GM21528 (cell line): ENCODE measurements around the gene MBTPS2.
A peak's percentile ranks its signal among the peaks of the same experiment; 100 is the strongest.
"Not testable (repeated sequence)": the region's sequence is repeated elsewhere in the genome, so short reads cannot be mapped to it uniquely, and the experiment has no call there.

Experiments used
- ATAC-seq: cut with Tn5 transposase; IDR thresholded peaks from one replicate; pipeline ENCODE4 v1.9.1; 2021; ENCODE audit warnings: mild to moderate bottlenecking, moderate library complexity; ENCODE audit not compliant: unreplicated experiment, low FRiP score

The MBTPS2 gene

DNA sequence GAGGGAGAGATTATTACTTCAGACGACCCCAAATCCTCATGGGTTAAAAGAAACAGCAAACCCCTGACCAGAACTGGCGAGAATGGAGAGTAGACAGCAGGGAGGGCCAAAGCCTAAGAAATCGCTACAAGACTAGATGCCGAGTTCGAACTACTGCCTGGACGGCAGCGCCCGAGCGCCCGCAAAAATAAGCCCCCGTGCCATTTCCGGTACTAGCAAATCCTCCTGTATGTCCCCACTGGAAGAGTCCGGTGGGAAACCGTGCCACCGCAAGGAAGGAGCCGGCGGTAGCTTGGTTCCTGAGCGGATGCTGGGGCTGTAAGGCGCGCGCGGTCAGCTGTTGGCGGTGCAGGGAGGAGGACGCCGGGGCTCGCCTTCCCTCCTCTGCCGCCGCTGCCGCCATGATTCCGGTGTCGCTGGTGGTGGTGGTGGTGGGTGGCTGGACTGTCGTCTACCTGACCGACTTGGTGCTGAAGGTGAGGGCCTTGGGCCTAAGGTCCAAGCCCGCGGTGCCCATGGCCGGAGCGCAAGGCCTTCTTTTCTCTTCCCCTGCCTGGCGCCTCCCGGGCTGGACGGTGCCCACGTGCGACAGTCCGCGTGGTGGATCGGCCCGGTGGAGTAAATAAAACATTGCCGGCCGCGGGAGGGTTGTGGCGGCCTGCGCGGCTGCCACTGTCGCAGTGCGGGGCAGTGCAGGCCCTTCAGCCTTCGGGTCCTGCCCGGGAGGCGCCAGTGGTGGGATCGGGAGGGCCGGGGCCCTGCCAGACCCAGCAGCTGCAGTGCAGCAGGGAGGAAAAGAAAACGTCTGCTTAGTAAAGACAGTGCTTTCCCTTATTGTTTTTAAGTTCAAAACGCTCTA is at the start of gene MBTPS2:
Gene MBTPS2 (plus strand): TSS at position 284 of the 859 bp plus-strand sequence. CDS start 118 bp downstream, at position 402.
- peak; percentile 88 for ATAC-seq

DNA sequence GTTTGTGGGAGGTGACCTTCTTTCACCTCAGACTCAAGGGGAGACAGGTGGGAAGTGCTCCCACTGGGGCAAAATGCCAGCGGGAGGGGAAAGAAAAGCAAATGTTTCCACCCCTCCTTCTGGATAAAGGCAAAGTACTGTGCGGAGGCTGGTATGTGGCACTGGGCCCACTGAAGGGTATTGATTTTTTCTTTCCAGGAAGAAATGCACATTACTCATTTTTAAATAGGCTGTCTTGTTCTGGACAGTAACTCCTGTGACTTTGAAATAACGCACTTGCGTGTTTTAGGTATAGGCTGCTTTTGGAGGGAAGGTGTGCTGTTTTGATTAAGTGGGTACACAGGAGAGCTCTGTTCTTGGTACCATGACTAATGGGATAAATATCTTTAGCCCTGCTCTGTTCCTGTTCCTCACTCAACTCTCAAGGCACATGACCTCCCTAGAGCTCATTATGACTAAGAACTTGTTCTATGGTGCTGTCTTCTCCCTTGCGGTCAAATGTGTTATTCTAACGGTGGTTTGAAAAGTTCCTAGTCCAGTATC is 40.7 kb upstream of the MBTPS2 start:
- ATAC-seq: peak; percentile 60

DNA sequence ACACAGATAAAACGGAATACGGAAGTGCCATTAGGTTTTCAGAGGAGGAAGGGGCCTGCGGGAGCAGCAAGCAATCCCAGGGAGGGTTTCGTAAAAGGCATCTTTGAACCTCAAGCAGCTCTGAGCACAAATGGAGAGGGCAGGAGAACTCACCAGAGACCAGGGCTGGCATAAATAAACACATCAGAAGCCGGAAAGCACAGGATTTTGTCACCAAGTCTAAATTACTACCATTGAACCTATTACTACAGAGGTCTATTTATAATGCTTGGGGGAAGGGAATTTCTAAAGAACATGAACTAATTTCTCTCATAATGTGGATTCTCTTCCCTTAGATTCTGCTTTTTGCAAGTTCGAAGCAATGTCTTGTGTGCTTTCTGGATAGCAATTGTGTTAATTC is 39.6 kb upstream of the MBTPS2 start:
- ATAC-seq: no peak

GRCh38 chrX:21800344-21800770 is 39.1 kb upstream of the MBTPS2 start:
- ATAC-seq: no peak

DNA sequence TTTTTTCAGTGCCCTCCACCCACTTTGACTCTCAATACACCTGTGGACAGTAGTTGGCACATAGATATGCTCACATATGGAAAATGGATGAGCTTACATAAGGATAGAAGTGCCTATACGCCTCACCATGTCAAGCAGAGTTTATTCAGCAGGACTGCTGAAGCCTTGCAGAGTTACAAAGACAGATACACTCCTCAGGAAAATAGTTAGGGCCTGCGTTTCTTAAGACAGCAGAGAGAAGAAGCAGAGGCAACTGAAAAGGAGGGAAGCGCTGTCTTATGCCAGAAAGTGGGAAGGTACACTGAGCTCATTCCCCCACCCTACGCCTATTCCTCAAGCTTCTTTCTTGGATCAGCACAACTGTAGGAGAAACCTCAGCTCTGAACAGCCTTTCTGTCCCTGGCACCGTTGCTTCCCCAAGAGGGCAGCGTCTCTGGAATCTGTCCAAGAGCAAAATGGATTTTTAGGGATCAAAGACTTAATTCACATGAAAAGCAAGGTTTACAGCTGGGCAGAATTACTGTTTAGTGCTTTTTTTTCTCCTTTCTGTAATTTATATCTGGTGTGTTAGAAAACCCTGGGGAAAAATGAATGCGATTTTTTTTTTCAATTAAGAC is 37.3 kb upstream of the MBTPS2 start:
- ATAC-seq: no peak

GRCh38 chrX:21802839-21803238 is 36.6 kb upstream of the MBTPS2 start:
- no peak for ATAC-seq

GRCh38 chrX:21806691-21807090 is 32.7 kb upstream of the MBTPS2 start:
- ATAC-seq: no peak

DNA sequence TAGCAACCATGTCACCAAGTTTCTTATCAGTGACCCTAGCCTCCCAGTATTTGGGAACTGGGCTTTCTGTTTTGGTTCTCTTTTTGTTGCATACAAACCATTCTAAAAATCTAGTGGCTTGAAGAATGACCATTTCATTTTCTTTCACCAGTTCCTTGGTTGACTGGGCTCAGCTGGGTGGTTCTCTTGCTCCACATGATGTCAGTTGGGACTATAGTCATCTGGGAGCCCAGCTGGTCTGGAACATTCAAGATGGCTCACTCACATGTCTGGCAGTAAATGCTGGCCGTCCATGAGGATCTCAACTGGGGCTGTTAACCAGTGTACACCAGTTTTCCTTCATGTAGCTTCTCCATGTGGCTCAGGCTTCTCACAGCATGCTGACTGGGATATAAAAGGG is 27.6 kb upstream of the MBTPS2 start:
- no peak for ATAC-seq

DNA sequence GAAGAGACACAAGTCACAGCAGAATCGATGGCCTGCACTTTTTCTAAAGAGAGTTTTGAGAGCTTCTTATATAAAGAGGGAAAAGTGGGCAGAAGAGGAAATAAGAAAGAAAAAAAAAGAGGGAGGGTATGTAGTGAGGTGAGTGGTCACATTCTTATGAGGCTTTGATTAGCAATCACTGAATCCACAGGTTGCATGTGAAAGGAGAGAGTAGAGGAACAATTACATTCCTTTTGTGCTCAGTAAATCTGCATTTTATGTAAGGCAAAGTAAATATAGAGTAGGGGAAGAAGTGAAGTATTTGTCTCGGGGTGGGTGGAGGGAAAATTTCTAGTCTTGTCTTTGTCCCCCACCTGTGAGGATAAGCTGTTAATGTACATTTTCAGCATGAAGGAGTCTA is 26.8 kb upstream of the MBTPS2 start:
- no peak for ATAC-seq

- ATAC-seq: no peak
Measured at GRCh38 chrX:21813612-21814368, 25.6 kb upstream of the MBTPS2 start.

GRCh38 chrX:21816136-21816535 is 23.3 kb upstream of the MBTPS2 start:
- no peak for ATAC-seq

DNA sequence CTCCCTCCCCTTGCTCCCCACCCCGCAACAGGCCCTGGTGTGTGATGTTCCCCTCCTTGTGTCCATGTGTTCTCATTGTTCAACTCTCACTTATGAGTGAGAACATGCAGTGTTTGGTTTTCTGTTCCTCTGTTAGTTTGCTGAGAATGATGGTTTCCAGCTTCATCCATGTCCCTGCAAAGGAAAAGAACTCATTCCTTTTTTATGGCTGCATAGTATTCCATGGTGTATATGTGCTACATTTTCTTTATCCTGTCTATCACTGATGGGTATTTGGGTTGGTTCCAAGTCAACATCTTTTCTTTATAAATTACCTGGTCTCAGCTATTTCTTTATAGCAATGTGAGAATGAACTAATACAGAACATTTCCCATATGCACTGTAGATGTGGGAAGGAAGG is 19.2 kb upstream of the MBTPS2 start:
- ATAC-seq: not testable (repeated sequence)

DNA sequence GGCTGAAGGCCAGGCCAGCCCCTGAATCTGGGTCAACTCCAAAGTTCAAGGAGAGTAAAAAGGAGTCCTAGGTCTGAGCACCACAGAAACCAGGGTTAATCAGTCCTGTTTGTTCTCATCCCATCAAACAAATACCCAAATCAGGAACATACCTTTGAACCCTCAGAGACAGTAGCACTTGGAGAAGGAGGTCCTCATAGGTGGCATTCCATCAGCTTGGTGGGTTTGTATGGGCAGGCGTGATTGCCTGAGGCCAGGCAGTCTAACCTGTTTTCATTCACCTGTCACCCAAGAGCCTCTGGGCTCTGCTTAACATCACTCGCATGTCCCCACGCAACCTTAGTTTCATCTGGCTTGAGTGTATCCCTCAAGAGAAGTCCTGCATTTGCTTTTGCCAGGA is 17.5 kb upstream of the MBTPS2 start:
- no peak for ATAC-seq

DNA sequence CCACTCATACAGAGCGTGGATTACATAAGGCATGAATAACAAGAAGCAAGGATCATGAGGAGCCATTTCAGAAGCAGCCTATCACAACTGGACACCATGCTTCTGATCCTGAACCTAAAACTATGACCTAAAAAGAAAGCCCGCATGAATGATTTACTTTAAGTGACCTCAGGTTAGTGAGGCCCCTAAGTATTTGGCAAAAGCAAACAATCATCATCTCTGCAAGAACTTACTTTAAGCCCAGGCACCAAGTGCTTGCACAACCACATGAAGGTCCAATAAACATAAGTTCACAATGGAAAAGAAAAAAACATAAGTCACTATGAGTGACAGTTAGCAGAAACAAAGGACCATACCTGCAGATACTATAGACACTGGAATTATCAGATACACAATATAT is 7.9 kb upstream of the MBTPS2 start:
- no peak for ATAC-seq

- no peak for ATAC-seq
Measured at GRCh38 chrX:21837056-21837455, 2.4 kb upstream of the MBTPS2 start.

- peak; percentile 13 for ATAC-seq
Measured at GRCh38 chrX:21838937-21839333, 482 bp upstream of the MBTPS2 start.

DNA sequence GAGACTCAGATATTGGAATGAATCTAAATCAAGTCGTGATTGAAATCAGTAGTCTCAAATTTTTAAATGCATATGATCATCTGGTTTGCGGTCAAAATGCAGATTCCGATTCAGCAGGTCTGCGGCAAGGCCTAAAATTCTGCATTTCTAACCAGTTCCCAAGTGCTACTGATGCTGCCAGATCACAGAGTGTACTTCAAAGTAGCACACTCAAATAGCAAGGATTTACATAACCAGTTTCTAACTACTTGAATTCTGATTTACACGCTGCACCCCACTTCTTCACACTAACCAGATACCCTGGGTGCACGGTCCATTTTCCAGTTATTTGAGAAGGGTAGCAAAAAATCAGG is 752 bp downstream of the MBTPS2 start:
- ATAC-seq: no peak

- no peak for ATAC-seq
Measured at GRCh38 chrX:21843179-21843578, 3.8 kb downstream of the MBTPS2 start.

GRCh38 chrX:21845096-21845495 is 5.7 kb downstream of the MBTPS2 start:
- no peak for ATAC-seq

DNA sequence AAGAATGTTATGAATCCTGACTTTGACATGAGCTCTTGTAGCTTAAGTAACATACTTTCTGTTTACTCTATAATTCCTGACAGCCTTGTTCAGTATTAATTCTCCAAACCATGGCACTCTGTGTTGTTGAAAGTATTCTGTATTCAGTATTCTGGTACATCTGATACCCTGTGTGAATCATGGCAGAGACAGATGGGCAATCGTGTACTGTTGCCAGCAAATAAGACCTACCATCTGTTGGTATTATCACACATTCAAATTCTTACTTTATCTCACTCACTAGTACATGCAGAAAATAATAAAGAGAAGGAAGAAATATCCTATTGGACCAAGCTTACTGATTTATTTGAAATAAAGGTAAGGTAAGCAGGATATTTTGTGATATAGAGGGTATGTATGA is 7.9 kb downstream of the MBTPS2 start:
- ATAC-seq: no peak

GRCh38 chrX:21853578-21853977 is 14.2 kb downstream of the MBTPS2 start:
- no peak for ATAC-seq
